NCI-H1105 (cell line): ENCODE results near the gene RGS9.
"Not testable (repeated sequence)": the region's sequence is repeated elsewhere in the genome, so short reads cannot be mapped to it uniquely, and the experiment has no call there.

Source experiments
- DNase-seq: peaks from one replicate; lab custom pipeline; 2025; lab: John Stamatoyannopoulos, UW

RGS9 gene

GRCh38 chr17:65137021-65137939, at the start of gene RGS9:
Gene RGS9, plus strand, starts transcription at chr17:65137370. Its CDS starts 171 bp downstream, at chr17:65137541.
- peak; percentile 77 for DNase-seq

GRCh38 chr17:65088621-65089360, 48.4 kb upstream of the RGS9 start:
- DNase-seq, result no peak

GRCh38 chr17:65092262-65092661, 44.9 kb upstream of the RGS9 start:
- DNase-seq, result no peak

DNA sequence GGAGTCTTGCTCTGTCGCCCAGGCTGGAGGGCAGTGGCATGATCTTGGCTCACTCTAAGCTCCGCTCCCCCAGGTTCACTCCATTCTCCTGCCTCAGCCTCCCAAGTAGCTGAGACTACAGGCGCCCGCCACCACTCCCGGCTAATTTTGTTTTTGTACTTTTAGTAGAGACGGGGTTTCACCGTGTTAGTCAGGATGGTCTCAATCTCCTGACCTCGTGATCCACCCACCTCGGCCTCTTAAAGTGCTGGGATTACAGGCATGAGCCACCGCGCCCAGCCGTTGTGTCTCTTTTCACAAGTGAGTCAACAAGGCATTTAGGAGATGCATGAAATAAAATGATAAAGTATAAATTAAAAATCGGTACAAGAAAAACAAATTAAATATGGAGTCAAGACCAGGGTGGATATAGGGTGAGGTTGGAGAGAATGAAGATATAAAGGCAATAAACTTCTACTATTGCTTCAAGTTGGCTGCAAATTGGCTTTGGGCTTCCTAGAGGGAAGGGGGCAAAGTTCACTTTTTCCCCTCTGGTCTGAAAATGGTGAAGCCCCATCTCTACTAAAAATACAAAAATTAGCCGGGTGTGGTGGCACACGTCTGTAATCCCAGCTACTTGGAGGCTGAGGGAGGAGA, 44.3 kb upstream of the RGS9 start:
- DNase-seq, result not testable (repeated sequence)

DNA sequence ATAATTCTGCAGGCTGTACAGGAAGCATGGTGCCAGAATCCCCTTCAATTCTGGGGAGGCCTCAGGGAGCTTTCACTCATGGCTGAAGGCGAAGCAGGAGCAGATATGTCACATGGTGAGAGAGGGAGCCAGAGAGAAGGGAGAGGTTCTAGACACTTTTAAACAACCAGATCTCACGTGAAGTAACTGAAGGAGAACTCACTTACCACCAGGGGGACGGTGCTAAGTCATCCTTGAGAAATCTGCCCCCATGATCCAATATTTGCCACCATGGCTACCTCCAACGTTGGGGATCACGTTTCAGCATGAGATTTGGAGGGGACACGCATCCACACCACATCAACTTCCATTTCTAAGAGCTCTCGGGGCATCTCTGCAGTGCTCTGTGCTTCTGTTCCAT, 43.2 kb upstream of the RGS9 start:
- DNase-seq, result no peak

- no peak for DNase-seq
Observed at GRCh38 chr17:65095465-65095864, 41.7 kb upstream of the RGS9 start.

DNA sequence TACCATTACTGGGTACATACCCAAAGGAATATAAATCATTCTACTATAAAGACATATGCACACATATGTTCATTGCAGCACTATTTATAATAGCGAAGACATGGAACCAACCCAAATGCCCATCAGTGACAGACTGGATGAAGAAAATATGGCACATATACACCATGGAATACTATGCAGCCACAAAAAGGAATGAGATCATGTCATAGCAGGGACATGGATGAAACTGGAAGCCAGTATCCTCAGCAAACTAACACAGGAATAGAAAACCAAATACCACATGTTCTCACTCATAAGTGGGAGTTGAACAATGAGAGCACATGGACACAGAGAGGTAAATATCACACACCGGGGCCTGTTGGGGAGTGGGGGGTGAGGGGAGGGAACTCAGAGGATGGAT, 40.8 kb upstream of the RGS9 start:
- not testable (repeated sequence) for DNase-seq

DNA sequence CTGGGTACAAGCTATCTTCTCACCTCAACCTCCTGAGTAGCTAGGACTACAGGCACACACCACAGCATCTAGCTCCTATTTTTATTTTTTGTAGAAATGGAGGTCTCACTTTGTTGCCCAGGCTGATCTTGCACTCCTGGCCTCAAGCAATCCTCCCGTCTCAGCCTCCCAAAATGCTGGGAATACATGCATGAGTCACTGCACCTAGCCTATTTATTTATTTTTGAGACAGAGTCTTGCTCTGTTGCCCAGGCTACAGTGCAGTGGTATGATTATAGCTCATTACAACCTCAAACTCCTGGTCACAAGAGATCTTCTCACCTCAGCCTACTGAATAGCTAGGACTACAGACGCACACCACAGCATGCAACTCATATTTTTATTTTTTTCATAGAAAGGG, 40.1 kb upstream of the RGS9 start:
- no peak for DNase-seq

DNA sequence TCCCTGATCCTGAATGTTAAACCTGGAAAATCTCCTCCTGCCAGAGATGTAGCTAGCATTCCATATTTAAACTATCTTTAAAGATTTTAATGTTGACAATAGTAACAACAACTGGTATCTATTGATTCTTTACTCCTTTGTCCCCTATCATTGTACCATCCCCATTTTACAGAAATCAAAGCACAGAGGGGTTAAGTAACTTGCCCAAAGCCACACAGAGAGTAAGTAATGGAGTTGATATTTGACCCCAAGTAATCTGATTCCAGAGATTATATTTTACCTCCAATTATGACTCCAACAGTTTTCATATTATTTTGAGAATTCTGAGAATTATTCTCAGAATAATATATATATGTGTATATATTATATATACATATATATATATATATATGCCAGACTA, 37.7 kb upstream of the RGS9 start:
- DNase-seq, result no peak

DNA sequence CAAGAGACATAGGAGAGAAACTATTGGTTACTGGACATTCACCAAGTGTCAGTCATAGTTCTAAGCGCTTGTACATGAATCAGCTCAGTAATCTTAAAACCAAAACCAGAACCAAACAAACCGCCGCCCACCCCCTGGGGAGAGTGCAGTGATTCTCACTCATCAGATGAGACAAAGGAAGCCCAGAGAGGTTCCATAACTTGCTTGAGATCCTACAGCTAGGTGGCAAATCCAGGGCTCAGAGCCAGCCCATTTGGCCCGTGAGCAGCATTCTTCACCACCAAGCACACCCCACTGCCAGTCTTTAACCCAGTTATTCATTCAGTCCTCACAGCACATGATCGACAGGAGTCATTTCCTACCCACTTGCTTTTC, 37.2 kb upstream of the RGS9 start:
- DNase-seq, result no peak

DNA sequence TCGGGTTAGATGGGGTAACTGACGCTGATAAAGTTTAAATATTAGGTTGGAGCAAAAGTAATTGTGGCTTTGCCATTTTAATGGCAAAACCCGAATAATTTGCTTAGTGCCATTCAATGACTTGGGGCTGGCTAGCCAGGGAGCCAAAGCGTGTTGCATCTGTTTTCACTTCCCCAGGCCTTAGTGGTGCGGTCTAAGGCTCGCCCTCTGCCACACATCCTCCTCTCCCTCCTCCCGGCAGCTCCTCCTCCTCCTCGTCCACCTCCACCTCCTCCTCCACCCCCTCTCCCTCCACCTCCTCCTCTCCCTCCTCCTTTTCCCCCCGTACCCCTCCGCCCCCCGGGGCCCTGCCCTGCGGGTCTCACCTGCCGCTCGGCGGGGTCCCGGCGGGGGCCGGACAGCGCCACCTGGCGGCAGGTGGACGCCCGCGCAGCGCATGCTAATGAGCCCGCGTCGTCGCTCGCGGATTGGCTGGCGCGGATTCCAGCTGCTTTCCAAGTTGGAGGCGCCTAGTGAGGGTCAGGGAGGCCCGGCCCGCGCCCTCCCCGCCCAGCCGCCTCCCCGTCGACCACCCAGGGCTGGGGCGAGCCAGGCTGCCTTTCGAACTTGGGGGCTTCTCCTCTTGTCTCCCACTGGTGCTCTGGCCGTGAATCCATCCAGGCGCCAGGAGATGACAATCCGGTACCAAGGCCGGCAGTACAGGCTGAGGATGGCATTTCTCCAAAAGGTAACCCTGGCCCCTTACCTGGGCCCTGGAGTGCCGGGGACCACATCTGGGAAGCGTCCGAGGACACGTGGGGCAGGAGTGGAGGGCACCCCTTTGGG, 36.6 kb upstream of the RGS9 start:
- peak; percentile 83 for DNase-seq

GRCh38 chr17:65101371-65101770, 35.8 kb upstream of the RGS9 start:
- no peak for DNase-seq

DNA sequence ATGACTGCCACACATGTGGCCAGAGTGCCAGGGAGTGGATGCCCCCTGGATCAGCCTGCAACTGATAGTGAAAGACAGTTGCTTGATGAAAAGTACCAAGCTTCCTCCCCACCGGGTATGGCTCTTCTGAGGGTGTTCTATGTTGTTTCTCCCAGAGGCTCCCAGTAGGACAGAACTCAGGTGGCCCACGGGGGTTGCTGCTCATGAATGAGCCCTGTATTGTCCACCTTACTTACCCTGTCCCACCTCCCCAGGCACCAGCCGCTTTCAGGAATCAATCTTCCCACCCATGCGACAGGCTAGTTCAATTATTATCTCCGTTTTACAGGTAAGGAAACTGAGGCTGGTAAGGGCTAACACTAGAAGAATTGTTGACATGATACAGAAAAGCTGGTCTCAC, 34.9 kb upstream of the RGS9 start:
- DNase-seq, result no peak

GRCh38 chr17:65102788-65103187, 34.4 kb upstream of the RGS9 start:
- DNase-seq, result no peak

GRCh38 chr17:65103431-65103830, 33.7 kb upstream of the RGS9 start:
- no peak for DNase-seq

DNA sequence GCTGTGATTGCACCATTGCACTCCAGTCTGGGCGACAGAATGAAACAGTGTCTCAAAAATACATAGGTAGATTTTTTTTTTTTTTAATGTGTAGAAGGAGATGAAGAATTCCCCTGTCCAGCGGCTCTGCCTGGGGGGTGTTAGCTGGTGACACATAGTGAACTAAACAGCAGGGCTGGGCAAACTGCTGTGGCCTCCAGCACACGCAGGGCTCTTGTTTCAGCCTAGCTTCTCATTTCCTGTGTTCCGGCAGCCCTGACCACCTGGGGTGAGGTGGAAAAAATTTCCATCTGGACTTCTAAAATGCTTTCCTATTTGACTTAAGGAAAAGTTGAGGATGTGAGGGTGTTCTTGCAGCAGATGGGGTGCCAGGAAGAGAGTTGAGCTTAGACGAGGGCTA, 33.3 kb upstream of the RGS9 start:
- DNase-seq, result no peak

- no peak for DNase-seq
Observed at GRCh38 chr17:65104541-65104940, 32.6 kb upstream of the RGS9 start.

DNA sequence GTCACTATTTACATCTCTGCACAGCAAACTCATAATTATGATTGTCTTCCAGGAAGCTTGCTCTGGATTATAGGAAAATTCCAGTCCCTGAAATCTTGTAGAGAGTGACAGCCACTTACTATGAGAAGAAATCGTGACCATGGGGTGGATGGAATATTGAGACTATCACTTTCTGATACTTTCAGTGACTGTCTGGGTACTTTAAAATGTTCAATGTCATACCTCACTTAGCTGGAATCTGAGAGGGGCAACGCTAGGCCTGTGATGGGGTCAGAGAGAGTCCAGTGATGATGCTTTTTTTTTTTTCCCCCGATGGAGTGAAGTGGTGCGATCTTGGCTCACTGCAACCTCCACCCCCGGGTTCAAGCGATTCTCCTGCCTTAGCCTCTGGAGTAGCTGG, 32.2 kb upstream of the RGS9 start:
- DNase-seq, result no peak

DNA sequence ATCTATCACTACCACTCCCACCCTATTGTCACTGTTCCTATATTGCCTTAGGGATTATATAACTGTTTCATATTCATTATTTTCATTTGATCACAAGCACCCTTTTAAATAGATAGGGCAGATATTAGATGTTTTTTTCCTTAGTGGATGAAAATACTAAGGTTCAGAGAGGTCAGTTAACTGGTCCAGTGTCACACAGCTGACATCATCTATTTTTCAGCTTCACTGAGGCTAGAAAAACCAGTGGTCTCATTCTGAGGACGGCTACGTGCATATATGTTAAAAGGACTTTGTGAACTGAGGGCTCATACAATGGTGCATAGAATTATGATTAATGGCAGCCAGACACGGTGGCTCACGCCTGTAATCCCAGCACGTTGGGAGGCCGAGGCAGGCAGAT, 29.0 kb upstream of the RGS9 start:
- no peak for DNase-seq

GRCh38 chr17:65109543-65109942, 27.6 kb upstream of the RGS9 start:
- no peak for DNase-seq

- DNase-seq, result no peak
Observed at GRCh38 chr17:65109990-65110680, 27.0 kb upstream of the RGS9 start.
